Measurements from ENCODE around the gene RMRP. TPM values are rescaled to one million over a fixed set of nuclear protein-coding genes. Genes with fewer than 3 reads are reported as not detected.

The RMRP gene
- total and polyA plus RNA-seq, 7 experiments from 2014 or later: 49.2 to 11,273 (median 7,741) TPM; not detected in 1

GRCh38 chr9:35673132-35674024, 15.6 kb upstream of the RMRP start, which contains the start of gene CA9:
TSS of gene CA9 (plus strand) at chr9:35673928. CDS start at chr9:35673960, 32 bp downstream.
- POLR2A ChIA-PET: interaction anchor here (1.1 kb wide), 1 partner anchor 9 kb away, joined by 3 read pairs; the partner anchor contains the start of gene ARHGEF39
- H3K4me1 Mint-ChIP-seq: peaks cover 8 to 20% (median 14%) of the 10 kb centered on the region in 7 donors
- H3K27ac Mint-ChIP-seq: peak within 1 kb of the TSS in 5 of 9 donors; percentile 11 to 48 (median 36)
- DNase-seq: no peak
- Histone ChIP-seq H3K27ac (ENCODE audit: low read depth, low read length) (no peak within 1 kb of the TSS), H3K4me1 (ENCODE audit: control insufficient read depth in 2 of 2, insufficient read depth in 2 of 2, low read length in 2 of 2) (peaks cover 0 to 11% of the 10 kb centered on the region in 2 donors), H3K9me3 (ENCODE audit: control insufficient read depth in 2 of 3, low read length in 3 of 3) (no peaks in the 10 kb centered on the region), H3K4me3 (ENCODE audit: low read length) (no peak within 1 kb of the TSS), H3K27me3 (ENCODE audit: control insufficient read depth in 2 of 2, insufficient read depth in 2 of 2, low read length in 2 of 2) (peaks cover 0 to 4% of the 10 kb centered on the region in 2 donors), H3K36me3 (ENCODE audit: control insufficient read depth in 2 of 3, insufficient read depth in 3 of 3, low read length in 3 of 3) (no peaks in the 10 kb centered on the region)
- H3K9me3 Mint-ChIP-seq: peaks cover 0 to under 1% (median 0%) of the 10 kb centered on the region in 11 donors
- H3K36me3 Mint-ChIP-seq: peaks cover 0 to 5% (median 0%) of the 10 kb centered on the region in 5 donors
- peak within 1 kb of the TSS; percentile 26 to 89 (median 62) for H3K4me3 Mint-ChIP-seq
- intact Hi-C loops (cut with micrococcal nuclease): no loop called here
- no peak for ATAC-seq
- CTCF ChIA-PET: interaction anchor here (0.6 to 4.4 kb wide), 4 partner anchors 23 to 47 kb away, joined by 3 to 21 read pairs (median 3); no protein-coding TSS in a partner anchor
- peaks cover 0 to 32% (median 9%) of the 10 kb centered on the region in 5 donors for H3K27me3 Mint-ChIP-seq

GRCh38 chr9:35669331-35670145, 11.7 kb upstream of the RMRP start:
- peaks cover 0 to 8% (median 0%) of the 10 kb centered on the region in 11 donors for H3K9me3 Mint-ChIP-seq
- H3K36me3 ChIP-seq (ENCODE audit: control insufficient read depth in 2 of 3, insufficient read depth in 3 of 3, low read length in 3 of 3): no peaks in the 10 kb centered on the region
- ATAC-seq: no peak
- H3K4me1 Mint-ChIP-seq: peaks cover 8 to 23% (median 20%) of the 10 kb centered on the region in 7 donors
- CTCF ChIA-PET: interaction anchor here (0.7 to 3.7 kb wide), 4 partner anchors 11 to 53 kb away, joined by 3 to 15 read pairs (median 6); partner anchors contain the start of genes CCDC107 and RMRP
- peaks cover 0 to 19% (median 3%) of the 10 kb centered on the region in 5 donors for H3K27me3 Mint-ChIP-seq
- no peaks in the 10 kb centered on the region for H3K4me1 ChIP-seq (ENCODE audit: control insufficient read depth in 2 of 2, insufficient read depth in 2 of 2, low read length in 2 of 2)
- H3K27ac ChIP-seq (ENCODE audit: low read depth, low read length): no peak overlapping the region
- H3K9me3 ChIP-seq (ENCODE audit: control insufficient read depth in 2 of 3, low read length in 3 of 3): no peaks in the 10 kb centered on the region
- H3K4me3 ChIP-seq (ENCODE audit: low read length): no peak overlapping the region
- no peak for DNase-seq
- POLR2A ChIA-PET: interaction anchor here (1.1 to 1.4 kb wide), 3 partner anchors 20 to 49 kb away, joined by 3 read pairs; no protein-coding TSS in a partner anchor
- no peak overlapping the region for H3K27ac Mint-ChIP-seq
- intact Hi-C loops (cut with micrococcal nuclease): no loop called here
- H3K27me3 ChIP-seq (ENCODE audit: control insufficient read depth in 2 of 2, insufficient read depth in 2 of 2, low read length in 2 of 2): peaks cover 0 to 4% of the 10 kb centered on the region in 2 donors
- H3K4me3 Mint-ChIP-seq: no peak overlapping the region
- peaks cover 0 to 6% (median 0%) of the 10 kb centered on the region in 5 donors for H3K36me3 Mint-ChIP-seq

- intact Hi-C loops (cut with micrococcal nuclease): no loop called here
- no peaks in the 10 kb centered on the region for H3K36me3 ChIP-seq (ENCODE audit: control insufficient read depth in 2 of 3, insufficient read depth in 3 of 3, low read length in 3 of 3)
- H3K4me1 ChIP-seq (ENCODE audit: control insufficient read depth in 2 of 2, insufficient read depth in 2 of 2, low read length in 2 of 2): peaks cover 0 to 1% of the 10 kb centered on the region in 2 donors
- Mint-ChIP-seq H3K27ac (no peak overlapping the region), H3K27me3 (peaks cover 0 to 4% (median 0%) of the 10 kb centered on the region in 5 donors), H3K4me3 (no peak overlapping the region), H3K9me3 (peaks cover 0 to 8% (median 0%) of the 10 kb centered on the region in 11 donors), H3K4me1 (peaks cover 12 to 36% (median 32%) of the 10 kb centered on the region in 7 donors), H3K36me3 (peaks cover 0 to 3% (median 0%) of the 10 kb centered on the region in 5 donors)
- POLR2A ChIA-PET: interaction anchor here (0.6 to 1.0 kb wide), 2 partner anchors 21 to 30 kb away, joined by 3 read pairs; no protein-coding TSS in a partner anchor
- H3K9me3 ChIP-seq (ENCODE audit: control insufficient read depth in 2 of 3, low read length in 3 of 3): no peaks in the 10 kb centered on the region
- DNase-seq: no peak
- H3K27me3 ChIP-seq (ENCODE audit: control insufficient read depth in 2 of 2, insufficient read depth in 2 of 2, low read length in 2 of 2): no peaks in the 10 kb centered on the region
- ATAC-seq: no peak
- no peak overlapping the region for H3K27ac ChIP-seq (ENCODE audit: low read depth, low read length)
- CTCF ChIA-PET: interaction anchor here (1.0 to 3.7 kb wide), 2 partner anchors 10 to 29 kb away, joined by 3 to 15 read pairs; partner anchors contain the start of genes CCDC107 and RMRP
- no peak overlapping the region for H3K4me3 ChIP-seq (ENCODE audit: low read length)
These were observed 10.1 kb upstream of the RMRP start for GRCh38 chr9:35667939-35668338.

GRCh38 chr9:35666549-35666948, 8.7 kb upstream of the RMRP start:
- H3K4me1 ChIP-seq (ENCODE audit: control insufficient read depth in 2 of 2, insufficient read depth in 2 of 2, low read length in 2 of 2): peaks cover 12 to 15% of the 10 kb centered on the region in 2 donors
- ChIA-PET POLR2A (interaction anchor here (0.7 to 11.8 kb wide), 3 partner anchors 19 to 76 kb away, joined by 3 to 264 read pairs (median 4); partner anchors contain the start of gene SIT1), CTCF (interaction anchor here (1.9 kb wide), 1 partner anchor 21 kb away, joined by 4 read pairs; no protein-coding TSS in a partner anchor)
- no peaks in the 10 kb centered on the region for H3K27me3 ChIP-seq (ENCODE audit: control insufficient read depth in 2 of 2, insufficient read depth in 2 of 2, low read length in 2 of 2)
- ATAC-seq (no peak), DNase-seq (no peak)
- no peaks in the 10 kb centered on the region for H3K9me3 ChIP-seq (ENCODE audit: control insufficient read depth in 2 of 3, low read length in 3 of 3)
- Mint-ChIP-seq H3K36me3 (peaks cover 0 to 9% (median 0%) of the 10 kb centered on the region in 5 donors), H3K4me3 (peak overlapping the region in 1 of 10 donors; percentile 41), H3K9me3 (peaks cover 0 to 8% (median 0%) of the 10 kb centered on the region in 11 donors), H3K27ac (peak overlapping the region in 2 of 9 donors; percentile 4 to 72), H3K4me1 (peaks cover 26 to 49% (median 46%) of the 10 kb centered on the region in 7 donors), H3K27me3 (no peaks in the 10 kb centered on the region)
- H3K36me3 ChIP-seq (ENCODE audit: control insufficient read depth in 2 of 3, insufficient read depth in 3 of 3, low read length in 3 of 3): no peaks in the 10 kb centered on the region
- intact Hi-C loops (cut with micrococcal nuclease): no loop called here
- no peak overlapping the region for H3K27ac ChIP-seq (ENCODE audit: low read depth, low read length)
- H3K4me3 ChIP-seq (ENCODE audit: low read length): no peak overlapping the region

GRCh38 chr9:35666045-35666444, 8.2 kb upstream of the RMRP start:
- H3K4me1 Mint-ChIP-seq: peaks cover 27 to 54% (median 51%) of the 10 kb centered on the region in 7 donors
- POLR2A ChIA-PET: interaction anchor here (0.7 to 11.8 kb wide), 6 partner anchors 10 to 357 kb away, joined by 3 to 264 read pairs (median 4); partner anchors contain the start of genes CREB3, SIT1 and TLN1
- H3K27me3 Mint-ChIP-seq: no peaks in the 10 kb centered on the region
- Histone ChIP-seq H3K27me3 (ENCODE audit: control insufficient read depth in 2 of 2, insufficient read depth in 2 of 2, low read length in 2 of 2) (no peaks in the 10 kb centered on the region), H3K36me3 (ENCODE audit: control insufficient read depth in 2 of 3, insufficient read depth in 3 of 3, low read length in 3 of 3) (peaks cover 0 to 2% (median 0%) of the 10 kb centered on the region in 3 experiments), H3K9me3 (ENCODE audit: control insufficient read depth in 2 of 3, low read length in 3 of 3) (no peaks in the 10 kb centered on the region), H3K4me3 (ENCODE audit: low read length) (no peak overlapping the region), H3K4me1 (ENCODE audit: control insufficient read depth in 2 of 2, insufficient read depth in 2 of 2, low read length in 2 of 2) (peaks cover 17 to 18% of the 10 kb centered on the region in 2 donors), H3K27ac (ENCODE audit: low read depth, low read length) (no peak overlapping the region)
- ATAC-seq: no peak
- H3K27ac Mint-ChIP-seq: peak overlapping the region in 2 of 9 donors; percentile 21 to 72
- peak overlapping the region; percentile 25 to 94 (median 78) for H3K4me3 Mint-ChIP-seq
- peaks cover 0 to 8% (median 0%) of the 10 kb centered on the region in 11 donors for H3K9me3 Mint-ChIP-seq
- no peak for DNase-seq
- H3K36me3 Mint-ChIP-seq: peaks cover 0 to 9% (median under 1%) of the 10 kb centered on the region in 5 donors
- intact Hi-C loops (cut with micrococcal nuclease): no loop called here
- CTCF ChIA-PET: interaction anchor here (0.9 to 2.4 kb wide), 6 partner anchors 19 to 160 kb away, joined by 3 to 9 read pairs (median 4); no protein-coding TSS in a partner anchor

Data from naive thymus-derived CD4-positive, alpha-beta T cell (primary cell).